HFFc6 (cell line): ENCODE results near the gene SALL3. TPM values are rescaled to one million over a fixed set of nuclear protein-coding genes. Genes with fewer than 3 reads are reported as not detected.
"Not testable (repeated sequence)": the region's sequence is repeated elsewhere in the genome, so short reads cannot be mapped to it uniquely, and the experiment has no call there.

Experiments
- DNase-seq: peaks from one replicate; pipeline ENCODE4 v3.0.0-alpha.2; 2018
- H3K27ac Mint-ChIP-seq: 2 replicates; pipeline ENCODE4 v1.8.0; 2020; ENCODE audit warnings: mild to moderate bottlenecking, mixed read lengths
- H3K27me3 Mint-ChIP-seq: 2 replicates; pipeline ENCODE4 v1.8.0; 2021; ENCODE audit warnings: mild to moderate bottlenecking, moderate library complexity, mixed read lengths; ENCODE audit not compliant: insufficient read depth
- H3K36me3 Mint-ChIP-seq: 2 replicates; pipeline ENCODE4 v1.8.0; 2021; ENCODE audit warnings: low read depth, mixed read lengths
- H3K4me1 Mint-ChIP-seq: 2 replicates; pipeline ENCODE4 v1.8.0; 2020; ENCODE audit warnings: low read depth, mixed read lengths
- H3K4me3 Mint-ChIP-seq: 2 replicates; pipeline ENCODE4 v1.8.0; 2020; ENCODE audit warnings: mild to moderate bottlenecking, moderate library complexity, mixed read lengths
- H3K9me3 Mint-ChIP-seq: 2 replicates; pipeline ENCODE4 v1.8.0; 2020; ENCODE audit warnings: mild to moderate bottlenecking, mixed read lengths
- total RNA-seq, 6 experiments: library from RNA; stranded (reverse); fragmentation: NEBNext Ultra II Directional; extraction: Animal tissue kit (Norgen Biotek cat#: 25700); gene quantifications; 2 replicates in 1 of 6; 3 replicates in 5 of 6; pipeline ENCODE4 v1.2.3, GENCODE V29; 2021
- TF ChIP-seq, protein P1 (sequence below): fragments of 200-600 bp; sonication (generic); IDR thresholded peaks from 2 replicates; pipeline ENCODE4 v1.5.0; 2021; ENCODE audit warnings: antibody characterized with exemption, mild to moderate bottlenecking

SALL3 gene
- total RNA-seq, 6 experiments from 2014 or later: not detected

DNA sequence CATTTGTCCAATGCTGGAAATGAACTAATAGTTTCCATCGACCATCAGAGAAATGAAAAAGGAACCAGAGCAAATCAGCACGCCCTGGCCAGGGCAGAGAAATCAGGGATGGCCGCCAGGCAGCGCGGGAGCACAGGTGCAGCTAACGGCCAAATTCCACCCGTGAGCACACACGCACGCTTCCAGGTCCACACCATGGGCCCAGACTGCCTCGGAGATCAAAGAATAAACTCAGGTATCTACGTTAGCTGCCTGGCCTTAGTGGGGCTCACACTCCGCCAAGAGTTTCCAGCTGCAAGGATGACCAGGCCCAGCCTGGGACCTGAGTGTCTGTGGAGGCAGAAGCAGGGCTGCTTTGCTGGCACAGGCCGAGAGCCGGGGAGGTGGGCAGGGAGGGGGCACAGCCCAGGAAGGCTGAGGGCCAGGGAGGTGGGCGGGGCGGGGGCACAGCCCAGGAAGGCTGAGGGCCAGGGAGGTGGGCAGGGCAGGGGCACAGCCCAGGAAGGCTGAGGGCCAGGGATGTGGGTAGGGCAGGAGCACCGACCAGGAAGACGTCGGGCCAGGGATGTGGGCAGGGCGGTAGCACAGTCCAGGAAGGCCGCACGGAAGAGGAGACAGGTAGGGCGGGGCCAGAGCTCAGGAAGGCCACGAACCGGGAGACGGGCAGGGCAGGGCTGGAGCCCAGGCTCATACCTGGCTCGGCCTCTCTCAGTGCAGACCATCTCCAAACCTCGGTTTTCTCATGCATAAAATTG is 43.2 kb upstream of the SALL3 start:
- H3K9me3 Mint-ChIP-seq: peaks cover 58% of the 10 kb centered on the region
- peaks cover 3% of the 10 kb centered on the region for H3K27me3 Mint-ChIP-seq
- no peak overlapping the region for H3K4me3 Mint-ChIP-seq
- no peaks in the 10 kb centered on the region; the same call in 1 of the 2 replicates for H3K36me3 Mint-ChIP-seq
- H3K4me1 Mint-ChIP-seq: no peaks in the 10 kb centered on the region
- no peak overlapping the region for H3K27ac Mint-ChIP-seq
- no peak for DNase-seq
- TF ChIP-seq, protein P1, sequence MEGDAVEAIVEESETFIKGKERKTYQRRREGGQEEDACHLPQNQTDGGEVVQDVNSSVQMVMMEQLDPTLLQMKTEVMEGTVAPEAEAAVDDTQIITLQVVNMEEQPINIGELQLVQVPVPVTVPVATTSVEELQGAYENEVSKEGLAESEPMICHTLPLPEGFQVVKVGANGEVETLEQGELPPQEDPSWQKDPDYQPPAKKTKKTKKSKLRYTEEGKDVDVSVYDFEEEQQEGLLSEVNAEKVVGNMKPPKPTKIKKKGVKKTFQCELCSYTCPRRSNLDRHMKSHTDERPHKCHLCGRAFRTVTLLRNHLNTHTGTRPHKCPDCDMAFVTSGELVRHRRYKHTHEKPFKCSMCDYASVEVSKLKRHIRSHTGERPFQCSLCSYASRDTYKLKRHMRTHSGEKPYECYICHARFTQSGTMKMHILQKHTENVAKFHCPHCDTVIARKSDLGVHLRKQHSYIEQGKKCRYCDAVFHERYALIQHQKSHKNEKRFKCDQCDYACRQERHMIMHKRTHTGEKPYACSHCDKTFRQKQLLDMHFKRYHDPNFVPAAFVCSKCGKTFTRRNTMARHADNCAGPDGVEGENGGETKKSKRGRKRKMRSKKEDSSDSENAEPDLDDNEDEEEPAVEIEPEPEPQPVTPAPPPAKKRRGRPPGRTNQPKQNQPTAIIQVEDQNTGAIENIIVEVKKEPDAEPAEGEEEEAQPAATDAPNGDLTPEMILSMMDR: no peak

DNA sequence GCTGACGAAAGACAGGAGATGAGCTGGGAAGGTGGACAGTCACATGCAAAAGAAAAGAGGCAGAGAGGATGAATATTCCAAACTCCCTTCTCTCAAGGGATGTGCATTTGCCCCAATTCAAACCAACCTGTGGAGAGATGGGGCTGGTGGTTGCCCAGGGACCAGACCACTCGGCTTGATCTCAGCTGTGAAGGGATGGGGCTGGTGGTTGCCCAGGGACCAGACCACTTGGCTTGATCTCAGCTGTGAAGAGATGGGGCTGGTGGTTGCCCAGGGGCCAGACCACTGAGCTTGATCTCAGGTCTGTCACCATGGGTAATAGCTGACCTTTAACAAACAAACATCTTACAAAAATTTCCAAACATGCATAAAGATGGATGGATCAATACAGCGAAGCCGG is 42.5 kb upstream of the SALL3 start:
- Mint-ChIP-seq H3K4me3 (no peak overlapping the region), H3K27ac (no peak overlapping the region), H3K36me3 (no peaks in the 10 kb centered on the region; the same call in 1 of the 2 replicates), H3K4me1 (no peaks in the 10 kb centered on the region), H3K27me3 (peaks cover 3% of the 10 kb centered on the region), H3K9me3 (peaks cover 57% of the 10 kb centered on the region)
- no peak for DNase-seq
- TF ChIP-seq, protein P1: no peak

DNA sequence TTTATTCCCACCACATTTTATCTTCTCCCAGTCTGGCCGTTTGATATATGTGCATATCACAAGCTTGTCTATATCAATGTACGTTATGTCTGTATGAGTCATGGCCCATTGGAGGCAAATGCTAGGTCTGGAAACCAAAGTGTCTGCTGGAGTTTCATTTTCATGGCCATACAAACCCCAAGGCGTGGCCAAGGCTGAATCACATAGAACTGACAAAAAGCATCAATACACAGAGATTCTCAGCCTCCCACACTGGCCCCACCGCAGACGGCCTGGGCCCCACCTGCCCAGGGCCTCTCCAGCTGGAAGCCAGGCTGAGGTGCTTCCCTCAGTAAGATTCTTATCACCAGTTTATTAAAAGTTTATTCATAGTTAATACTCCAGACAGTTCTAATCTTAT is 40.5 kb upstream of the SALL3 start:
- TF ChIP-seq, protein P1: no peak
- Mint-ChIP-seq H3K36me3 (no peaks in the 10 kb centered on the region; the same call in 1 of the 2 replicates), H3K27me3 (peaks cover 3% of the 10 kb centered on the region), H3K4me3 (no peak overlapping the region), H3K4me1 (no peaks in the 10 kb centered on the region), H3K9me3 (peaks cover 58% of the 10 kb centered on the region), H3K27ac (no peak overlapping the region)
- no peak for DNase-seq

DNA sequence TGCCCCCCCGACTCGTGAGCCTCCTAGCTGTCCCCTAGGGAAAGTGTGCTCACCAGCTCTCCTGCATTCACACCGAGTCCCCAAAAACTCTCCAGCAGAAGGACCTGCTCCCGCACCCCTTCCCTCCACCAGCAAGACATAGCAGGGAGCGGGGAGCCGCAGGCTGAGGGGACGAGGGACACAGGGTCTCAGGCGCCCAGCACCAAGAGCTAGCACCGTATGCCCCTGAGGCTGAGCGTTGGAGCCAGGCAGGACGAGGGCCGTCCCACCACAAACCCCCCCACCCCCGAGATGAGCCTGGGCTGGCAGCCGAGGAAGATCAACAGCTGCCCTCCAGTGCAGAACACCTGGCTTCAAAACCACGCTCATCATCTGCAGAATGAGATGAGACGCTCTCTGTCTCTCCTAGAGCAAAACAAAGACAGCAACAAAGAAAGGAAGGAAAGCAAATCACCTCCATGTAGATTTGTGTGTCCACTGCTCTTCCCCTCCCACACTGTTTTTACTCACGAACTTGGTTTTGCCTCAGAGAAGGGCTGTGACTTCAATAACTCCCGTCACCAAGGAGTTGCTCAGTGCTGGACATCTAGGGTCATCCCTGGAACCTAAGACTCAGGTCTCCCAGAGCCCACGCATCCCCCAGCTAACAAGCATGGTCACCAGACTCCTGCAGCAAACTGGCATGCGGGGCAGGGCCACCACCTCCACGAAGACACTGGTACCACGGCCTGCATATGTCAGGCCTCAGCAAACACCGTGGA is 39.7 kb upstream of the SALL3 start:
- no peaks in the 10 kb centered on the region for H3K4me1 Mint-ChIP-seq
- DNase-seq: no peak
- TF ChIP-seq, protein P1: no peak
- no peak overlapping the region for H3K4me3 Mint-ChIP-seq
- H3K9me3 Mint-ChIP-seq: peaks cover 53% of the 10 kb centered on the region
- no peaks in the 10 kb centered on the region; the same call in 1 of the 2 replicates for H3K36me3 Mint-ChIP-seq
- no peak overlapping the region for H3K27ac Mint-ChIP-seq
- H3K27me3 Mint-ChIP-seq: peaks cover 2% of the 10 kb centered on the region

DNA sequence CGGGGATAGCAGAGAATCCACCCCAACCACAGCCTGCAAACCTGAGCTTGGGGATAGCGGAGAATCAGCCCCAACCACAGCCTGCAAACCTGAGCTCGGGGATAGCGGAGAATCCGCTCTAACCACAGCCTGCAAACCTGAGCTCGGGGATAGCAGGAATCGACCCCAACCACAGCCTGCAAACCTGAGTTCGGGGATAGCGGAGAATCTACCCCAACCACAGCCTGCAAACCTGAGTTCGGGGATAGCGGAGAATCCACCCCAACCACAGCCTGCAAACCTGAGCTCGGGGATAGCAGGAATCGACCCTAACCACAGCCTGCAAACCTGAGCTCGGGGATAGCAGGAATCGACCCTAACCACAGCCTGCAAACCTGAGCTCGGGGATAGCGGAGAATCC is 37.4 kb upstream of the SALL3 start:
- not testable (repeated sequence) for H3K4me1 Mint-ChIP-seq, H3K27me3 Mint-ChIP-seq, H3K27ac Mint-ChIP-seq, DNase-seq, H3K36me3 Mint-ChIP-seq, H3K4me3 Mint-ChIP-seq
- H3K9me3 Mint-ChIP-seq: peaks cover 37% of the 10 kb centered on the region

DNA sequence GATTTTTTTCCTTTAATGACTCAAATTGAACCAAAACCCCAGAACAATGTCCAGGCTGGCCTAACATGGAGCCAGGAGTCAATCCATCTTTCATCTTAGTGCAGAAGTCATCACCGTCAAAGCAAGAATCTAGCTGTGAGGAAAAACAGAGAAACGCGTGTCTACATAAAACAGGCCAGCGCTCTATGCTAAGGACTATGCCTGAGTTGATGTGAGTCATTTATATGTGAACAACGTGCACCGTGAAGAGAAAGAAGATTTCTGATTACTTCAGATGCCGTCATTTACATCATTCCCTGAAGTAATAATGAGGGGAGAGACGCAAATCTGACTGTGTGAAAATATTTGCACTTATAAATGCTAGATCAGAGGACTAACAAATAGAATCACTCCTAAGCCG is 34.0 kb upstream of the SALL3 start:
- Mint-ChIP-seq H3K4me1 (no peaks in the 10 kb centered on the region), H3K27me3 (0 out of 2 replicates have a peak, but pooled peaks cover 5% of the 10 kb centered on the region), H3K36me3 (no peaks in the 10 kb centered on the region; the same call in 1 of the 2 replicates), H3K27ac (no peak overlapping the region), H3K4me3 (no peak overlapping the region), H3K9me3 (peaks cover 47% of the 10 kb centered on the region)
- no peak for DNase-seq
- TF ChIP-seq, protein P1: no peak
